OCI-LY7 (cell line): ENCODE data around the gene ZNRF1.

Source experiments
- EZH2phosphoT487 ChIP-seq: fragments of 200-600 bp; sonication (generic); IDR thresholded peaks from 2 replicates; pipeline ENCODE4 v1.6.1; 2018; ENCODE audit warnings: low read depth, borderline replicate concordance, mild to moderate bottlenecking, mixed run types, antibody characterized with exemption, low read length, moderate library complexity, mixed read lengths
- TF ChIP-seq, protein P1 (sequence below): fragments of 200-600 bp; sonication (generic); conservative IDR thresholded peaks from 2 replicates; pipeline ENCODE4 v1.5.1; 2014; ENCODE audit warnings: mild to moderate bottlenecking, antibody characterized with exemption, low read length, moderate library complexity, mixed read lengths

DNA sequence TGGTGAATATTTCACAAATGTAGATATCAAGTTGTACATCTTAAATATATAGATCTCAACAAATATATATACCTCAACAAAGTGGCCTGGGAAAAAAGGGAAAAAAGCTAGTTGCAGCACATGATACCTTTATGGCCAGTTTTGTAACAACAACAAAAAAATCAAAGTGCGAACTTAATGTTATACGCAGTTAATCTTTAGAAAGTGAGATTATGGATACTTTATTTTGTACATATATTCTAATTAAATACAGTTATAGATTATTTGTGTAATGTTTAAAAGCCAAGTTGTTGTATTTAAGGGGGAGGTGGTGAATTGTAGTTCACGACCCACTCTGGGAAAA lies 149.1 kb downstream of the ZNRF1 start:
- TF ChIP-seq, protein P1, sequence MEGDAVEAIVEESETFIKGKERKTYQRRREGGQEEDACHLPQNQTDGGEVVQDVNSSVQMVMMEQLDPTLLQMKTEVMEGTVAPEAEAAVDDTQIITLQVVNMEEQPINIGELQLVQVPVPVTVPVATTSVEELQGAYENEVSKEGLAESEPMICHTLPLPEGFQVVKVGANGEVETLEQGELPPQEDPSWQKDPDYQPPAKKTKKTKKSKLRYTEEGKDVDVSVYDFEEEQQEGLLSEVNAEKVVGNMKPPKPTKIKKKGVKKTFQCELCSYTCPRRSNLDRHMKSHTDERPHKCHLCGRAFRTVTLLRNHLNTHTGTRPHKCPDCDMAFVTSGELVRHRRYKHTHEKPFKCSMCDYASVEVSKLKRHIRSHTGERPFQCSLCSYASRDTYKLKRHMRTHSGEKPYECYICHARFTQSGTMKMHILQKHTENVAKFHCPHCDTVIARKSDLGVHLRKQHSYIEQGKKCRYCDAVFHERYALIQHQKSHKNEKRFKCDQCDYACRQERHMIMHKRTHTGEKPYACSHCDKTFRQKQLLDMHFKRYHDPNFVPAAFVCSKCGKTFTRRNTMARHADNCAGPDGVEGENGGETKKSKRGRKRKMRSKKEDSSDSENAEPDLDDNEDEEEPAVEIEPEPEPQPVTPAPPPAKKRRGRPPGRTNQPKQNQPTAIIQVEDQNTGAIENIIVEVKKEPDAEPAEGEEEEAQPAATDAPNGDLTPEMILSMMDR: no peak
- TF ChIP-seq EZH2phosphoT487: no peak
